ENCODE data around the gene GIN1. TPM values are rescaled to one million over a fixed set of nuclear protein-coding genes. Genes with fewer than 3 reads are reported as not detected.
"Not testable (repeated sequence)": the region's sequence is repeated elsewhere in the genome, so short reads cannot be mapped to it uniquely, and the experiment has no call there.

Gene GIN1, protein sequence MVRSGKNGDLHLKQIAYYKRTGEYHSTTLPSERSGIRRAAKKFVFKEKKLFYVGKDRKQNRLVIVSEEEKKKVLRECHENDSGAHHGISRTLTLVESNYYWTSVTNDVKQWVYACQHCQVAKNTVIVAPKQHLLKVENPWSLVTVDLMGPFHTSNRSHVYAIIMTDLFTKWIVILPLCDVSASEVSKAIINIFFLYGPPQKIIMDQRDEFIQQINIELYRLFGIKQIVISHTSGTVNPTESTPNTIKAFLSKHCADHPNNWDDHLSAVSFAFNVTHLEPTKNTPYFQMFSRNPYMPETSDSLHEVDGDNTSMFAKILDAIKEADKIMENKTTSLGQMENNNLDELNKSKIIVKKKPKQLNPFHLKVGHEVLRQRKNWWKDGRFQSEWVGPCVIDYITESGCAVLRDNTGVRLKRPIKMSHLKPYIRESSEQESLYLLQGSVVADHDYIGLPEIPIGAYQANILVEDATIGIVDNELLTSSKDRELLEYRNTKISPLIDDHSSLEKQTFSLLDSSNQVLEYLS
- polyA plus RNA-seq (2012; ENCODE audit: insufficient read depth, insufficient read length) = 13.1 TPM

DNA sequence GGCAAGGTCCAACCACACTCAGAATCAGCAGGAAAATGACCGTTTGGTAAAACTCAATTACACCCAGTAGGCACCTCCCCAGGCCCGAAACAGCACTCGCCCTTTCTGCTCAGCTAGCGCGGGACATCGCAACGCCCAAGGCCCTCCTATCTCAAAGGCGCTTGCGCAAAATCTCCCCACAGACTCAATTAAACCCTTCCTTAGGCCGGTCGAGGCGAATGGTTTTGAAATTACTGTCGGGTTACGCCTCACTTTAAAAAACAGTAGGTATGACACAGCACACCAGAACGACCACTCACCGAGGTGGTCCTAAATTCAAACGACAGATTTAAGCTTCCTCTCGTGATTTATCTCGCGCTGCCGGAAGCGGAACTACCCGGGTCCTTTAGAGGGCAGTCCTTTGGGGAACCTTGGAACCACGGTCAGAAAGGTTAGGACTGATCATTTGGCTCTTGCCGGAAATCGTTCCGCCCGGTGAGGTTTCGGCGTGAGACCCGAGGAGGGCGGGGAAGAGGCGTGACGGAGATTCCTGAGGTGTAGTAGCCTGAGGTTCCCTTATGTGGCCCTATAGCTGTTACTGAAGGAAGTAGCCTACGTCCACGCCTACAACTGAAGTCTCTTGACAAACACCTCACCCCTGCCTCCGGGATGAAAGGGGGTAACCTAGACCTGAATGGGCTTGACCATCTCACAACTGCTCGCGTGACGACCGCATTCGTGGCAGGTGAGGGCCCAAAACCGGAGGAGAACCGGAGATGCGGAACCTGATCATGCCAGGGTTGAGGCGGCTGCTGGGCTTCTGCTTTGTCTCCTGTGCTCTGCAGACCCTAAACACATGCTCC, at the start of gene GIN1, which contains the start of gene PPIP5K2:
GIN1 (minus strand) TSS at position 374 of the 842 bp plus-strand sequence. CDS start 11,431 bp downstream, outside the sequence.
PPIP5K2 (plus strand) TSS at position 537 of the 842 bp plus-strand sequence. CDS start 9,289 bp downstream, outside the sequence.
- H3K4me3 ChIP-seq (ENCODE audit: low read length) = peak within 1 kb of the TSS; percentile 95
- peak; percentile 99 for DNase-seq (ENCODE audit: low read depth, low spot score)

DNA sequence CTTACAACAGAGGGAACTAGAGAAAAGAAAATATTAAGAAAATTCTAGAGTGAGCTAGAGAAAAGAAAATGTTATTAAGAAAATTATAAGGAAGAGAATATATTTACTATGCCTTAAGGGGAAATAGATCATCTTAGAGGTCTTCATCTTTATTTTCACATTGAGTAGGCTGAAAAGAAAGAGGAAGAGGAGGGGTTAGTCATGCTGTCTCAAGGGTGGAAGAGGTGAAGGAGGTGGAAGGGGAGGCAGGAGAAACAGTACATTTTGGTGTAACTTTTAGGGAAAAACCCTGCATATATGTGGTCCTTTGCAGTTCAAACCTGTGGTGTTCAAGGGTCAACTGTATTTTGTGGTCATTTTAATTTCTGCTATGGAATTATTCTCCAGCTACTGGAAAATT, 46.8 kb upstream of the GIN1 start:
- H3K4me3 ChIP-seq (ENCODE audit: low read length) = no peak overlapping the region
- DNase-seq (ENCODE audit: low read depth, low spot score) = no peak

DNA sequence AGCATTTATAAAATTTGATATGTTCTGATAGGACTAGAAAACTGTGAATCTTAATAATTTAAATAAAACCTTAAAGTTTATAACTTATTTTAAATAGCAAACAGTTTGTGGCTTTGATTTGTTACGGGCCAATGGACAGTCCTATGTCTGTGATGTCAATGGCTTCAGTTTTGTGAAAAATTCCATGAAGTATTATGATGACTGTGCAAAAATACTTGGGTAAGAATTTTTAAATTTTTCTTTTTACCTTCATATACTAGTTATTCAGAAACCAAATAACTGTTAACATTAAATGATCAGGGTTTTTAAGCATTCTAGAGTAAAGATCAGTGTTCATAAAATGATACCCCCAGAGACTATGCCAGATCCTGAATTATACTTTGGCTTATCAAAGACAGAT, 31.2 kb upstream of the GIN1 start:
- no peak overlapping the region for H3K4me3 ChIP-seq (ENCODE audit: low read length)
- DNase-seq (ENCODE audit: low read depth, low spot score) = no peak

DNA sequence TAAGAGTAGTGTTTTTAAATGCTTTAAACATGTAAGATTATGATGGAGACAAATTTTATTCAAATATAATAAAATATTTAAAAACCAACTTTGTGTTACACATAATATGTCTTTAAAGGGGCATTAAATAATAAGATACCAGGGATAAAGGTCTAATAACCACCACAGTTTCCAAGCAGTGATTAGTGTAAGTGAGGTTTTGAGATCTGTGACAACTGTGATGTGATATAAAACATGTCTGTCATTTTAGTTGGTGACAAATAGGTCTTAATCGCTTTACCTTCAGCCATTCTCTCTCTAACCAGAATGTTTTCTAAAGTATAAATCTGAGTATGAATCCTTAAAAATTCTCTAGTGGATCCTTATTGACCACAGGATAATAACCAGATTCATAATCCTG, 28.3 kb upstream of the GIN1 start:
- DNase-seq (ENCODE audit: low read depth, low spot score) = no peak
- H3K4me3 ChIP-seq (ENCODE audit: low read length) = no peak overlapping the region

DNA sequence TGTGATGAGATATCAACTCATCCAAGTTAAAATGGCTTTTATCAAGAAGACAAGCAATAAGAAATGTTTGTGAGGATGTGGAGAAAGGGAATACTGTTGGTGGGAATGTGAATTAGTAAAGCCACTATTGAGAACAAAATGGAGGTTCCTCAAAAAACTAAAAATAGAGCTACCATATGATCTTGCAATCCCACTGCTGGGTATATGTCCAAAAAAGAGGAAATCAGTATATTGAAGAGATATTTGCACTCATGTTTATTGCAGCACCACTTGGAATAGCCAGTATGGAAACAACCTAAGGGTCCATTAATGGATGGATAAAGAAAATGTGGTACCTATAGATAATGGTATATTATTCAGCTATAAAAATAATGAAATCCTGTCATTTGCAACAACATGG, 25.3 kb upstream of the GIN1 start:
- H3K4me3 ChIP-seq (ENCODE audit: low read length) = no peak overlapping the region
- no peak for DNase-seq (ENCODE audit: low read depth, low spot score)

DNA sequence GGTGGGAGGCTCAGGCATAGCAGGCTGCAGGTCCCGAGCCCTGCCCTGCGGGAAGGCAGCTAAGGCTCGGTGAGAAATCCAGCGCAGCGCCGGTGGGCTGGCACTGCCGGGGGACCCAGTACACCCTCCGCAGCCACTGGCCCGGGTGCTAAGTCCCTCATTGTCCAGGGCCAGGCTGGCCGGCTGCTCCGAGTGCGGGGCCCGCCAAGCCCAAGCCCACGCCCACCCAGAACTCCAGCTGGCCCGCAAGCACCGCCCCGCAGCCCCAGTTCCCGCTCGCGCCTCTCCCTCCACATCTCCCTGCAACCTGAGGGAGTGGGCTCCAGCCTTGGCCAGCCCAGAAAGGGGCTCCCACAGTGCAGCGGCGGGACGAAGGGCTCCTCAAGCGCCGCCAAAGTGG, 22.2 kb upstream of the GIN1 start:
- H3K4me3 ChIP-seq (ENCODE audit: low read length); DNase-seq (ENCODE audit: low read depth, low spot score): not testable (repeated sequence)

DNA sequence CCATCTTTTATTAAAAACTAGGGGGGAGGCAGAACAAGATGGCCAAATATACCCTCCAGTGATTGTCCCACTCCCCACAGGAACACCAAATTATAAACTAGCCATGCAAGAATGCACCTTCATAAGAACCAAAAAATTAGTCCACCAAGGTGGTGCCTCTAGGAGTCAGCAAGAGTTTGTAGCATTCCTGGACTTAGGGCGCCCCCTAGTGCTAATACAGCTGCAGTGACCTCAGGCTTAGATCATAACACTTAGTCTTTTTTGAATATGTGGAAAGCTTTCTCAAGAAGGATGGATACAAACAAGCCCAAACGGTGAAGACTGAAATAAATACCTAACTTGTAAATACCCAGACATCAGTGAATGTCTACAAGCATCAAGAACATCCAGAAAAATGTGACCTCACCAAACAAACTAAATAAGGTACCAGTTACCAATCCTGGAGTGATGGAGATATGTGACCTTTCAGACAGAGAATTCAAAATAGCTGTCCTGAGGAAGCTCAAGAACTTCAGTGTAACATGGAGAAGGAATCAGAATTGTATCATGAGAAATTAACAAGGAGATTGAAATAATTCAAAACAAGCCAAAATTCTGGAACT, 19.4 kb upstream of the GIN1 start:
- H3K4me3 ChIP-seq (ENCODE audit: low read length) = no peak overlapping the region
- peak; percentile 72 for DNase-seq (ENCODE audit: low read depth, low spot score)

DNA sequence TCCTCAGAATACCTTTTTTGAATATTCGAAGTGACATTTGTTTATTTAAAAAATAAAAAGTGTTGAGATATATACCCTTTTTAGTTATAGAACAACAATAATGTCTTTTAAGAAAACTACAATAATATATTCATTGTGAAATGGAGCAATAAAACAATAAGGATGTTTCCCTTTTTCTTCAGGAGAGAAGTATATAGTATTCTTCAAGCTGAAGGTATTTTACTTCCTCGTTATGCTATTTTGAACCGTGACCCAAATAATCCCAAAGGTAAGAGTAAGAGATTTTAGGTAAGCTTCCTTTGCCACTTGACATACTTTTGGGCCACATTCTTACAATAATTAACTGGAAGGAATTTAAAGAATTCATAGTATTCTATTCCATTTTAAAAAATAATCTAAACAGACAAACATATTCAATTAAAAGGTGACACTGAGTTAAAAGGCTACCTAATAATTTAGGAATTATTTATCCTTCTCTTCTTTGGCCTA, 18.3 kb upstream of the GIN1 start:
- no peak overlapping the region for H3K4me3 ChIP-seq (ENCODE audit: low read length)
- no peak for DNase-seq (ENCODE audit: low read depth, low spot score)

DNA sequence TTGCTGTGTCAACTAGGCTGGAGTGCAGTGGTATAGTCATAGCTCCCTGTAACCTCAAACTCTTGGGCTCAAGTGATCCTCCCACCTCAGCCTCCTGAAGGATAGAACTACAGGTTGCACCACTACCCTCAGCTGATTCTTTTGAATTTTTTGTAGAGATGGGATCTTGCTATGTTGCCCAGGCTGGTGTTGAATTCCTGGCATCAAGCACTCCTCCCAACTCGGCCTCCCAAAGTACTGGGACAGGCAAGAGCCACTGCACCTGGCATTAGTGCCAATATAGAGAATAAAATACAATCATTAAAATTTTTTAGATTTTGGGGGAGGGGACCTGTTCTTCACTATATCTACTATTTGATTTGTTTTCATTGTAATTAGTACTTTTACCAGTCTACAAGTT, 15.5 kb upstream of the GIN1 start:
- no peak for DNase-seq (ENCODE audit: low read depth, low spot score)
- no peak overlapping the region for H3K4me3 ChIP-seq (ENCODE audit: low read length)

DNA sequence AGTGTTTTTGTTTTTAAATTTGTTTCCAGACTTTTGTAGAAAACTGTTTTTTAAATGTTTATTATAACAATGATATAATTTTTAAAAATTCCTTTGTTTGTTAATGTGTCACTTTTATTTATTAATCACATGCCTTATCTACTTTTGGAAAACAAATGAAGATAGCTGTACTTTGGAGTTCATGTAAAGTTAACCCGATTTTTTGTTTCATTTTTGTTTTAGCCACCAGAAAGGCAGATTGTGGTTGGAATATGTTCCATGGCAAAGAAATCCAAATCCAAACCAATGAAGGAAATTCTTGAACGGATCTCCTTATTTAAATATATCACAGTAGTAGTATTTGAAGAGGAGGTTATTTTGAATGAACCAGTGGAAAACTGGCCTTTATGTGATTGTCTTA, 13.3 kb upstream of the GIN1 start:
- H3K4me3 ChIP-seq (ENCODE audit: low read length) = no peak overlapping the region
- DNase-seq (ENCODE audit: low read depth, low spot score) = no peak

DNA sequence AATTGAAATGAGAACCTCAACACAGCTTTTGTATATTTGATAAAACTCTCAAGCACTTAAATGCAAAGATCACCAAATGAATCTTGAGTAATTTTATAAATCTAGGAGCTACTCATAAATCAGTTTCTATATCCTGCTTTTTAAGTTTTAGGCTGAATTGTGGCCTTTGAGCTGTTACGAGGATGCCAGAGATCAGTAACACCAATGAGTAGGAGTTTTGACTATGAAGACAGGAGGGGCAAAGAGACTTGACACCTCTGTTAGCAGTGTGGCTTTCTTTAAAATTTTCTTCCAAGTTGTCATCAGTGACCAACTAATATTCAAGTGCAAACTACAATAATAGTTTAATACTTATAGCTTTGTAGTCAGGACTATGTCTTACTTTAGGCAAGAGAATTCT, 12.7 kb upstream of the GIN1 start:
- no peak overlapping the region for H3K4me3 ChIP-seq (ENCODE audit: low read length)
- DNase-seq (ENCODE audit: low read depth, low spot score) = no peak

DNA sequence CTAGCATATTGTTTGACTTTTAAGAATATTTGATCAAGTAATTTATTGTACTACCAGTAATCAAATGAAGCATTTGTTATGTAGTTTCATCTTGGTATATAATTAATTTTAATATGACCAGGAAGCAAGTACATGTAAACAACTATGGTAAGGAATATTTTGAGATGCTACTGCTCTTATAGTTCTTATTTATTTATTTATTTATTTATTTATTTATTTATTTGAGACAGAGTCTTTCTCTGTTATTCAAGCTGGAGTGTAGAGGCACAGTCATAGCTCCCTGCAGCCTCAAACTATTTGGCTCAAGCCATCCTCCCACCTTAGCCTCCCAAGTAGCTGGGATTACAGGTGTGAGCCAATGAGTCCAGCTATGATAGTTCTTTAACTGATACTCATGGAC, 8.3 kb upstream of the GIN1 start:
- no peak for DNase-seq (ENCODE audit: low read depth, low spot score)
- H3K4me3 ChIP-seq (ENCODE audit: low read length) = no peak overlapping the region

DNA sequence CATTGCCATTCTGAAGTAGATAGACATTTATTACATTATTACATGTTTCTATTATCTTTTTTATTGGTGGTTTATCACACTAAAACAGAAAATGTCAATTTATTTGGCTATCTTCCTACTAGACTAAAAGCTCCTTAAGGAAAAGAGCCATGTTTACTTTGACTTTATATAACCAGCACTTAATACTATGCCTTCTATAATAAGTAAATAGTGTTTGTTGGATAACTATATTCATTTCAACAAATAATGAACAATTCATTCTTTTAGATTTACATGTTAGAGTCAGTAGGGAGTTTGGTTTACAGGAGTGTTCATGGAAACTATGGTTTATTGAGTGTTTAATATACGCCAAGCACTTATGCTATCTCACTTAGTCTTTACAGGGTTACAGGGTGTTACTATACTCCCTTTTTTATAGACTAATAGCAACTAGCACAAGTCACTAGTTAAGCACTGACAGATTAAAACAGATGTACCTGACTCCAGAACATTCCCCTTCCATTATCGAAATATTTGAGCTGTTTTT, 7.4 kb upstream of the GIN1 start:
- no peak for DNase-seq (ENCODE audit: low read depth, low spot score)
- H3K4me3 ChIP-seq (ENCODE audit: low read length) = no peak overlapping the region

DNA sequence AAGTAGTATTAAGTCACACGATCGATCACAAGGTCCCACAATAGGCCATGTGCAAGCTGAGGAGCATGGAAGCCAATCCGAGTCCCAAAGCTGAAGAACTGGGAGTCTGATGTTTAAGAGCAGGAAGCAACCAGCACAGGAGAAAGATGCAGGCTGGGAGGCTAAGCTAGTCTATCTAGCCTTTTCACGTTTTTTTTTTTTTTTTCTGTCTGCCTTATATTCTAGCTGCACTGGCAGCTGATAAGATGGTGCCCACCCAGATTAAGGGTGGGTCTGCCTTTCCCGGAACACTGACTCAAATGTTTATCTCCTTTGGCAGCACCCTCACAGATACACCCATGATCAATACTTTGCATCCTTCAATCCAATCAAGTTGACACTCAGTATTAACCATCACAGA, 6.6 kb upstream of the GIN1 start:
- DNase-seq (ENCODE audit: low read depth, low spot score) = no peak
- no peak overlapping the region for H3K4me3 ChIP-seq (ENCODE audit: low read length)

DNA sequence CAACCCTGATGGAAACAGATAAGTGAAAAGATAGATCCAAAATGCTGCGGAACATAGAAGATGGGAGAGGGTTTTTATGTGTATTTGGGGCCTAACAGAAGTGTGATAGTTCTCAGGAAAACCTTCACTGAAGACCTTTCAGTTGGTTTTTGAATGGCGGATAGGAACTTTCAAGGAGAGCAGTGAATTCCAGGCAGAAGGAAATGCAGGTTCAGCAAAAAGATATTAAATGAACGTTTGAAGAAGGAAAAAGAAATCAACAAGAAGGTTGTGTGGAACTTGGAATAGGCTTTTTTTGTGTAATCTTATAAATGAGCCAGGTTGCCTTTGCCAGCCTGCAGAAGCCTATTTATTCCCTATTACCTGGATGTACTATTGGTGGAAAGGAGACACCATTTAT, 2.3 kb upstream of the GIN1 start:
- H3K4me3 ChIP-seq (ENCODE audit: low read length) = no peak overlapping the region
- no peak for DNase-seq (ENCODE audit: low read depth, low spot score)

DNA sequence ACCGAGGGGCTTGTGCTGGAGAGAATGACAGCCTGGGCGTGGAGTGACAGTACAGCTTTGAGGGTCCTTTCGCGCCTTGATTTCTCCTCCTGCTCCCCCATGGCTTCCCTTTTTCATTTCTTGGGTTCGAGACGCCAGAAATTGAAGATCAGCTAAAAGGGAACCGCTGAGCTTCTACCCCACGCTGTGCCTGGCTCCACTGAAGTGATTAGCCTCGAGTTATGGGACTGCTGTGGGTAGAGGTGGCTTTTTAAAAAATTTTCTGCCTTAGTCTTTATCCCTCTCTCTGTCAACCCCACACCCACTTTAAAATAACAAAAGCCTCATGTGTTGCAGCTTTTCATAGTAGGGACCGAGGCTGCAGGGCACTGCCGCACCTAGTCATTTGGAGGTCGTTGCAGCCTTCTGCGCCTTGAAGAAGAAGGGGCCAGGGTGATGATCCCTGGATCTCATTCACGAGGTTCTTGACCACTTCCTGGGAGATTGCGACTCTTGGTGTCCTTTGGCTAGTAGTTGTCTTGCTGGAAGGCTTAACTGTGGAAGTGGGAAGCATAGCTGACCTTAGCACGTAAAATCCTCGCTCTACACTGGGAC, 766 bp upstream of the GIN1 start:
- DNase-seq (ENCODE audit: low read depth, low spot score) = no peak
- peak overlapping the region; percentile 95 for H3K4me3 ChIP-seq (ENCODE audit: low read length)

DNA sequence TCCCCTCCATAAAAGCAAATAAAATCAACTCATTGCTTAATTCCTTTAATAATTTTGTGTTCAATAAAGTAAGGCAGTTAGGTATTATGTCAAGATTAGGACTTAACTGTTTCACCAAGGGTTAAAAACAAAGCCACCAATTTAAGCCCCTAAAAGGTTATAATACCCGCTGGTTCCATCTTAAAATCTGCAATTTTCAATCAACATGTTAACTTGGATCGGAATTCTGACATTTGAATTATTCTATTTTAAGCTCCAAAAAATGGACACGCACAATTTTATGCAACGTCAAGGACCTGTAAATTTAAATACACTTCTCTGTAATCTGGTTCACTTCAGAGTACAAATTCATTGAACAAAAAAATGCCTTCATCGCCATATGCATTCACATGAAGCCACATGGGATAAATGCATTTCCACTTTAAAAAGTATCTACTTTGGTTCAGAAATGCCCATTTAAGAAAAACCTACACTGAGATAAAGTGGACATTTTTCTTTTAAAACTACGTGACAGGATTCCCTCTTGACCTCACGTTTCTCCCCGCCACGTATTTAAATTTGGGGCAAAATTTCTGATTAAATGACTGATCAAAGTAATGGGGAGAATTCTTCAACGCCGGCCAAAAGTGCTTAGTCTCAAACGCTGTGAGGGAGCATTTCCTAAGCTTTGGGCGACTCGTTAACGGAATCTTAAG, 721 bp downstream of the GIN1 start:
- H3K4me3 ChIP-seq (ENCODE audit: low read length) = peak overlapping the region; percentile 95
- DNase-seq (ENCODE audit: low read depth, low spot score) = no peak

DNA sequence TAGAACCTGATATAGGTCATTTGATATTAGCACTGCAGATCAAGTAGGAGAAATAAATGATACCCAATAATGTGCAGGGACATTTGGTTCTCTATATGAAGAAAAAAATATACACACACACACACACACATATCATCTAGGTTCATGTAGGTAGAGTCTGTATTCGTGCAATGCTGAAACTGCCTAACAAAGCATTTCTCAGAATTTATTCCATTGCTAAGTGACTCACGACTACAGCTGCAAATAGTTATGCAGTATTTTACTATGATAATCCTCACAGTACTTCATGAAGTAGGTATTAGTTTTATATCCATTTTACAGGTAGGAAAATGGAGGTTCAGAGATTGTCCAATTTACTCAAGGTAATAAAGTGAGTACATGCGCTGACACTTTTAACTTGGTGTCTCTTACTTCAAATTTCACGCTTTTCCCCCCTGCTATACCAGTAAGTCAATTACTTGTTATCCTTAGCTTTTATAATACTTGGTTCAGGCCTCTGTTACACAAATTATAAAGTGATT, 2.4 kb downstream of the GIN1 start:
- DNase-seq (ENCODE audit: low read depth, low spot score) = no peak

More for the DNA sequence above, 2.4 kb downstream of the GIN1 start:
- no peak overlapping the region for H3K4me3 ChIP-seq (ENCODE audit: low read length)

Data from Jurkat, Clone E6-1 (cell line).